Fibroblast of gingiva (primary cell): ENCODE data around the gene PTBP3.
"Not testable (repeated sequence)": the region's sequence is repeated elsewhere in the genome, so short reads cannot be mapped to it uniquely, and the experiment has no call there.

Experiments
- DNase-seq: peaks from one replicate; pipeline ENCODE4 v3.0.0-alpha.2; 2011; ENCODE audit warnings: low read depth

PTBP3 gene

GRCh38 chr9:112332977-112333638 is at the start of gene PTBP3:
Gene PTBP3, minus strand, starts transcription at chr9:112333619. Its CDS starts 35,754 bp downstream, at chr9:112297865.
- peak; percentile 73 for DNase-seq

DNA sequence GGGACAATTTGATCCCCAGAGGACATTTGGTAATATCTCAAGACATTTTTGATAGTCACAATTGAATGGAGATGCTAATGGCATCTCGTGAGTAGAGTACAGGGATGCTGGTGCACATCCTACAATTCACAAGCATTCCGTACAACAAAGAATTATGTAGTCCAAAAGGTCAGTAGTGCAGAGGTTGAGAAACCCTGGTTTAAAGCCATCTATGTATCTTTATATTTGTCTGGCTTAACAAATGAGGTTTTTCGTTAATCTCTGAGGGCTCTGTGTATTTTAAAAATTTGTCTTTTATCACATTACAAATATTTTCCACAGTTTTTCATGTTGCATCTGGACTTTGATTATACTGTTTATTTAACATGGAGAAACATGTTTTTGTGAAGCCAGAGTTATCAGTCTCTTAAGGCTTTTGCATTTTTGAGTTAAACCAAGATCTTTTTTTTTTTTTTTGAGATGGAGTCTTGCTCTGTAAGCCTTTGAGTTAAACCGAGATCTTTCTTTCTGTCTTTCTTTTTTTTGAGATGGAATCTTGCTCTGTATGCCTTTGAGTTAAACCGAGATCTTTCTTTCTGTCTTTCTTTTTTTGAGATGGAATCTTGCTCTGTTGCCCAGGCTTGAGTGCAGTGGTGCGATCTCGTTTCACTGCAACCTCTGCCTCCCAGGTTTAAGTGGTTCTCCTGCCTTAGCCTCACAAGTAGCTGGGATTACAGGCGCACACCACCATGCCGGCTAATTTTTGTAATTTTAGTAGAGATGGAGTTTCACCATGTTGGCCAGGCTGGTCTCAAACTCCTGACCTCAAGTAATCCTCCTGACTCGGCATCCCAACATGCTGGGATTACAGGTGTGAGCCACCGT is 49.3 kb upstream of the PTBP3 start:
- no peak for DNase-seq

- DNase-seq: no peak
These were observed 48.6 kb upstream of the PTBP3 start for GRCh38 chr9:112382066-112382465.

GRCh38 chr9:112380825-112381221 is 47.4 kb upstream of the PTBP3 start:
- peak; percentile 34 for DNase-seq

DNA sequence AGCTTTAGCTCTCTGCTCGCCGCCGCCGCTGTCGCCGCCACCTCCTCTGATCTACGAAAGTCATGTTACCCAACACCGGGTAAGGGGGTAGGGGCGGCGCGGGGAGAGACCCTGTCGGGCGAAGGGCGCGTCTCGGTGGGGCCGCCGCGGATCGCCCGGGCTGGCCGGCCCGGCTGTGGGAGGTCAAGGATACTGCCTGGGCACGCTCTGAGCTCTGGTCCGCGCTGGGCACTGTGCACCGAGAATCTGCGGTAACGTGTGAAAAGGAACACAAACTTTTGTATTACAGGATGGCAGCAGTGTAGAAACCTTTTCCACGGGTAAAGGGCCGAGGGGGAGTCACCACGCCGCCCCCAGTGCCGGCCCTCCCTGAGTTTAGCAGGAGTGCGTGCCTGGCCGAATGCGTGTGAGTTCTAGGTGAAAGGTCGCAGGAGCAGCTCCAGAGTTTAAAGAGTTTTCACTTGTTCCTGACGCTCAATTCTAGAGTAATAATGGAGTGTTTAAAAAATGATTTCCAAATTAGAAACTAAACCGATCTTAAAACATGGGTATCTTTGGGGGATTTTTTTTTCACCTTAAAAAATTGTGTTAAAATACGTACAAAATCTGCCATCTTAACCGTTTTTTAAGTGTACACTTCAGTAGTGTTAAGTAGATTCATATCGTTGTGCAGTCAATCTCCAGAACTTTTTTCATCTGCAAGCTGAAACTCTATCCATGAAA is 46.8 kb upstream of the PTBP3 start, which contains the start of gene HSDL2:
TSS of gene HSDL2 (plus strand) at position 7 of the 723 bp plus-strand sequence. CDS start at position 63, 56 bp downstream.
- peak; percentile 38 for DNase-seq

DNA sequence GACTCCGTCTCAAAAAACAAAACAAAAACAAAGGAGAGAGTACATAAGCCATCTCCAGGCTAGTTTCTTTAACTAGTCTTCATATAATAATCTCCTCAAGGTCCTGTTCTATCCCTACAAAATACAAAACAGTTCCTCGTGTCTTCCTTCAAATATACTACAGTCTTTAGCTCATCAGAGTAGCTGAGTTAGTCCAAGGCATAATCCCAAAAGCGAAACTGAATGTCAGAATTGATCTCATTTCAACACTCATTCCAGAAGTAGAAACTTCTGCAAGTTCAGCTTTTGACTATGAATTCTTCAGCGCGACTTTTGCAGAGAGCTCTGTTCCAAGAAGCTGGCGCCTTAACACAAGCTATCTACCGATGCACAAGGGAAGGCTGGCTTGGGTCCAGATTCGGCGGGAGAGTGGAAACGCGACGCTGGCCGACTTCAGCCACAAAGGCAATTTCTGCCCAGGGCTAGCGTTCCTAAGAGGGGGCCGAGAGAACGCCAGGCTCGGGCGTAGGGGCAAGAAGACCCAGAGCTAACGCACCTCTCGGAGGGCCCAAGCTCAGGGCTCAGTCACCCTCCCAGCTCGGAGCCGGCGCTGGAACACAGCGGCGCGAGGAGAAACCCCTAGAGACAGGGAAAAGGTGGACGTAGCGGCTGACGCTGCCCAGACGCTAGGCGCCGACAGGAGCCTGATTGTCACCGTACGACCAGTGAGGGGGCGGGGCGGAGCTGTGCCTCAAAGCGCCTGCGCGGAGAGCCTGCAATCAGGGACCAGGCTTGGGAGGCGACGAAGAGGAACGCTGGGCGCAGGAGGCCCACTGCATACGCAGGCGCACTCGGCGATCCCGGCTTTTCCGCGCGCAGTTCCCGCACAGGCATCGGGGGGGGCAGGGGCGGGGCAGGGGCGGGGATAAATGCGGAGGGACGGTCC is 46.0 kb upstream of the PTBP3 start:
- peak; percentile 98 for DNase-seq

DNA sequence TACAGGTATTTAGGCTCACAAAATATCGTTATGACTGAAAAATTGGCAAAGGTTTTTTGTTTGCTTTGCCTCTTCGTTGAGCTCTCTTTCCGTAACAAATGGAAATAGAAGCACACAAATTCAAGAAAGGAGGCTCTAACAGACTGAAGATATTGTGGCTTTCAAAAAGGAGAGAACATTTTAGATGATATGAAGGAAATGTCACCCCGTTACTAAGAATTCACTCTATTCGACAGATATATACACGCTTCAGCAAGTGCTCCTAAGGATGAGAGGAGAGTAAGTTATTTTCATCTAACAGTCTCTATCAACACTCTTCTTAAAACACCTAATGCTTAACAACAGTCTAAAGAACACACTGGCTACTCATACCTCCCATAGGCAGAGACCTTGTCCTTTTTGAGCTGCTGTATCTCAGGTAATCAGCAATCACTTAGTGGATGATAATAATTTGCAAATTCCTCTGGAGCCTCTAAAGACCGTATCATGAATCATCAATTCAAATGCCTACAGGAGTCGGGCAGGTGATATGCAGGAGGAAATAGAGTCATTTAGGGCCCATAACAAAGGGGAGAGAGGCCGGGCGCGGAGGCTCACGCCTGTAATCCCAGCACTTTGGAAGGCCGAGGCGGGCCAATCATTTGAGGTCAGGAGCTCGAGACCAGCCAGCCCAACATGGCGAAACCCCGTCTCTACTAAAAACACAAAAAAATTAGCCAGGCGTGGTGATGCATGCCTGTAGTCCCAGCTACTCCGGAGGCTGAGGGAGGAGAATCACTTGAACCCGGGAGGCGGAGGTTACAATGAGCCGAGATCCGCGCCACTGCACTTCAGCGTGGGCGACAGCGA is 45.1 kb upstream of the PTBP3 start:
- no peak for DNase-seq

DNA sequence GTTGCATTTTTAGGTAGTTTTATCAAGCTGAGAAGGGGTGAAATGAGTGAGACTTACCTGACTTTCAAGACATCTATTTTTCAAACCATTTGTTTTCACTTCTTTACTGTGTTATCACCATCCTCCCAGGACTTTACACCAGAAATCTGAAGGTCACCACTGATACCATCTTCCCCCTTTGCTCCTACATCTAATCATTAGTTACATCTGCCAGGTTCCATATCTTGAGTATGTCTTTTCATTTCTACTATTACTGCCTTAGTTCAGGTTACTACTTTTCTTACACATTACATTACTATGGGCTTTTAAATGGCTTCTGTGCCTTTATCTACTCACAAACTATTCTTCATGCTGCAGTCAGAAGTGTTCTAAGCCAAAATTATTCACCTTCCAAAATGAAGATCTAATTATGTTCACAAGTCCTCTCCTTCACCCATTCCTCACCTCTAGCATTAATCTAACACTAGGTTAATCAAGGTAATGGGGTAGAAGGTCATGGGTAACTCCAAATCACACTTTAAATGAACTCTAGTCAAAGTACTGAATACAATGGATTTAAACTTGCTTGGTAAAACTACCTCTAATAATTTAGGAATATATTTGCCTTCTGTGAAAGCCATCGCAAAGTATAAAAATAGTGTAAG is 44.4 kb upstream of the PTBP3 start:
- DNase-seq: no peak

DNA sequence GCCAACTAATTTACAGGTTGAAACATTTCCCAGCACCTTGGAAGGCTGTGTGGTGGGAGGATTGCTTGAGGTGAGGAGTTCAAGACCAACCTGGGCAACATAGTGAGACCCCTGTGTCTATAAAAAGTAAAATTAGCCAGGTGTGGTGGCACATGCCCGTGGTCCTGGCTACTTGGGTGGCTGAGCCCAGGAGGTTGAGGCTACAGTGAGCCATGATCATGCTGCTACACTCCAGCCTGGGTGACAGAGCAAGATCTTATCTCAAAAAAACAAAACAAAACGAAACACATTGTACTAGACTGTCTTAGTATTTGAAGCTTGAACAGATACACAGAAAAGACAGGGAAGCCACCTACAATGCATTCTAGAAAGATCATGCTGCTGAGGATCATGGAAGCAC is 43.7 kb upstream of the PTBP3 start:
- no peak for DNase-seq

- no peak for DNase-seq
These were observed 41.9 kb upstream of the PTBP3 start for GRCh38 chr9:112375361-112375760.

GRCh38 chr9:112374232-112374631 is 40.8 kb upstream of the PTBP3 start:
- DNase-seq: not testable (repeated sequence)

DNA sequence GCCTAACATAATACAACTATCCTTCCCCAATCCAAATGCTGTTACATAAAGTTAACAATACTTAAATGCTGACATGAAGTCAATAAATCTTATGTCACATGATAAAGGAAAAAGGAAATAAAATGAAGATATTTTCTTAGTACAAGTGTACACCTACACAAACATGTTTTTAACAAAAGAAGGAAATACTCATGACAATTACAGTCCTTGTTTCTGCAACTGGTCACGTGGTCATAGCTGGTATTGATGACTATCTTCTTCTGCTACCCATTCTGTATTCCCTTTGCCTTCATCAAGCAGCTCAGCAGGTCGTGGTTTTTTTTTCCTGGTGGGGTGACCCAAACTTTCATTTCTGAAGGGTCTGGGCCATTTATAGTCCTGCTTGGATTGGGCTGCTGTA is 40.2 kb upstream of the PTBP3 start:
- DNase-seq: not testable (repeated sequence)

GRCh38 chr9:112371060-112371459 is 37.6 kb upstream of the PTBP3 start:
- no peak for DNase-seq

- DNase-seq: no peak
These were observed 36.4 kb upstream of the PTBP3 start for GRCh38 chr9:112369817-112370216.

DNA sequence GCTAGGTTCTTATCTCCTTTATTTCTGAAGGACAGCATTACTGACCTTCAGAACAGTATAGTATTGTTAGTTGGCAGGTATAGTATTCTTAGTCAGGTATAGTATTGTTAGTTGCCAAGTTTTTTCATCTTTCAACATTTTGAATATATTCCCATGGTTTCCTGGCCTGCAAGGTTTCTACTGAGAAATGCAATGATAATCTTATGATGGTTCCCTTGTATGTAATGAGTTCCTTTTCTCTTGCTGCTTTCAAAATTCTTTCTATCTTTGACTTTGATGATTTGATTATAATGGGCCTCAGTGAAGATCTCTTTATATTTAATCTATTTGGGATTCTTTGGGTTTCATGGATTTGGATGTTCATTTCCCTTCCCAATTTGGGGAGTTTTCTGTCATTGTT is 34.0 kb upstream of the PTBP3 start:
- no peak for DNase-seq

DNA sequence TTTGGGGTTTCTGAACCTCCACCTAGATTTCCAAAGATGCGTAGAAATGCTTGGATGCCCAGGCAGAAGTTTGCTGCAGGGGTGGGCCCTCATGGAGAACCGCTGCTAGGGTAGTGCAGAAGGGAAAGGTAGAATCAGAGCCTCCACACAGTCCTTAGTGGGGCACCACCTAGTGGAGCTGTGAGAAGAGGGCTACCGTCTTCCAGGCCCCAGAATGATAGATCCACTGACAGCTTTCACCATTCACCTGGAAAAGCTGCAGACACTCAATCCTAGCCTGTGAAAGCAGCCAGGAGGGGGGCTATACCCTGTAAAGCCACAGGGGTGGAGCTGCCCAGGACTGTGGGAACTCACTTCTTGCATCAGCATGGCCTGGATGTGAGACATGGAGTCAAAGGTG is 33.2 kb upstream of the PTBP3 start:
- no peak for DNase-seq

GRCh38 chr9:112365257-112365656 is 31.8 kb upstream of the PTBP3 start:
- DNase-seq: not testable (repeated sequence)

DNA sequence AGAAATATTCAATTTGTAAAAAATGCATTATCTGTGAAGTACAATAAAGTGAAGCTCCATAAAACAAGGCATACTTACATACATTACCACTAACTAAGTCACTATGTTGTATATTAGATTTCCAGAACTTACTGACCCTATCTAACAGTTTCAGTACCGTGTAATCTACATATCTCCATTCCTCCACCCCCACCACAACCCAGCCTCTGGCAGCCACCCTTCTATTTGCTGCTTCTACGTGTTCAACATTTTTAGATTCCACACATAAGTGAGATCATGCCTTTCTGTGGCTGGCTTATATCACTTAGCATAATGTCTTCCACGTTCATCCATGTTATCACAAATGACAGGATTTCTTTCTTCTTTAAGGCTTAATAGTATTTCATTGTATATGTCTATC is 31.3 kb upstream of the PTBP3 start:
- DNase-seq: no peak

DNA sequence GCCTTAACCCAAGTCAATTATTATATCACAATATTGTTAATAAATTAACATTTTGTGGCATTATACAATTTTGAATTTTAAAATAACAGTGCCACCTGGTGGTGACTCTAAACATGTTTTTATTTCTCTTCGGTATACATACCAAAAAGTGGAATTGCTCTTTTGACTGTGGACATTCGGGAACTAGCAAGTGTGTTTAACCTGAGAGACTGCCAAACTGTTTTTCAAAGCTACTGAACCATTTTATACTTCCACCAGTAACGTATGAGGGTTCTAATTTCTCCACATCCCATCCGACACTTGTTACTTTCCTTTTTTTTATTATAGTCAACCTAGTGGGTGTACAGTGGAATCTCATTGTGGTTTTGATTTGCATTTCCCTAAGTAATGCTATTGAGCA is 28.2 kb upstream of the PTBP3 start:
- peak; percentile 25 for DNase-seq
